ENCODE results near the gene PEAK1.

PEAK1 gene

DNA sequence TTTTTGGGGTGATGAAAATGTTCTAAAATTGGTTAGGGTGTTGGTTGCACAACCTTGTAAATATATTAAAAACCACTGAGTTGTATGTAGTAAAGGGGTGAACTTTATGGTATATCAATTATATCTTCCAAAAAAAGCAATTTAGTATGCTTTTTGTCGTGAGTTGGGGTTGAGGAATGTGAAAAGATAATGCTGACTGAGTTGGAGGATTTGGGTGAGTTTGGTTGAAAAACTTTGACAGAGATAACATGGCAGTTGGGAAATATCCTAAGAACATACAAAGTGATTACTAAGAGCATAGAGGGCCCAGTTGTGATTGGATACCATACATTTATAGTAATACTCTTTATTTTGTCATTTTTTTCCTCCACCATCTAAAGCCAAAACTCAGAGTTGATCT is 34.4 kb upstream of the PEAK1 start:
- H3K27me3 ChIP-seq (ENCODE audit: control insufficient read depth in 1 of 2, insufficient read depth in 2 of 2, low read length in 2 of 2): no peaks in the 10 kb centered on the region
- no peak overlapping the region for H3K27ac ChIP-seq (ENCODE audit: low read depth, low read length)
- H3K36me3 ChIP-seq (ENCODE audit: insufficient read depth, low read length): peaks cover 5% of the 10 kb centered on the region
- H3K4me1 ChIP-seq (ENCODE audit: insufficient read depth, low read length): peaks cover 24% of the 10 kb centered on the region
- H3K9ac ChIP-seq (ENCODE audit: low read length): no peak overlapping the region
- no peaks in the 10 kb centered on the region for H3K9me3 ChIP-seq (ENCODE audit: low read length)
- H3K4me3 ChIP-seq (ENCODE audit: low read depth in 1 of 2, low read length in 2 of 2): no peak overlapping the region

DNA sequence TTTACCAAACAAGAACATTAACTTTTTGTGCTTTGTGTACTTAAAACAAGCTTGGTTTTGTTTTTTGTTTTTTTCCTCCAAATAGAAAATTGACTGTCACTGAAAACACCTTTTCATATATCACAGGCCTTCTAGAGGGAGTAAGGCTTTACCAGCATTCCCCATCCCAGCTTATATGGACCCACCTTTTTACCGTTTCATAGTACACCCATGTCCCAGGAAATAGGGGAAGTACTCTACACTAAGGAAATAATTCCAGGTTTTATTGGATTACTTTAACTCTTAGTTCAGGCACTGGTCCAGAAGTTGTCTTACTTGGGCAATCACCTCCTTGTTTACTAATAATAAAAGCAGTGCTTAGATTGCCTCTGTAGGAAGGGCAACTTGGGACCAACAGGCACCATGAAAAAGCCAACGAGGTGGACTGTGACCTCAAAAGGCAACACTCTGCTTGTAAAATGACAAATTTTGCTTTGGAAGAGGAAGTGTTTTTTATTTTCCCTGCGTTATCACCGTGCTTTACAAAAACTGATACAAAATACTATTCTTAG is 27.0 kb upstream of the PEAK1 start:
- H3K4me3 ChIP-seq (ENCODE audit: low read depth in 1 of 2, low read length in 2 of 2): no peak overlapping the region
- no peak overlapping the region for H3K9ac ChIP-seq (ENCODE audit: low read length)
- no peaks in the 10 kb centered on the region for H3K27me3 ChIP-seq (ENCODE audit: control insufficient read depth in 1 of 2, insufficient read depth in 2 of 2, low read length in 2 of 2)
- H3K36me3 ChIP-seq (ENCODE audit: insufficient read depth, low read length): no peaks in the 10 kb centered on the region
- H3K27ac ChIP-seq (ENCODE audit: low read depth, low read length): no peak overlapping the region
- H3K4me1 ChIP-seq (ENCODE audit: insufficient read depth, low read length): peaks cover 14% of the 10 kb centered on the region
- no peaks in the 10 kb centered on the region for H3K9me3 ChIP-seq (ENCODE audit: low read length)

DNA sequence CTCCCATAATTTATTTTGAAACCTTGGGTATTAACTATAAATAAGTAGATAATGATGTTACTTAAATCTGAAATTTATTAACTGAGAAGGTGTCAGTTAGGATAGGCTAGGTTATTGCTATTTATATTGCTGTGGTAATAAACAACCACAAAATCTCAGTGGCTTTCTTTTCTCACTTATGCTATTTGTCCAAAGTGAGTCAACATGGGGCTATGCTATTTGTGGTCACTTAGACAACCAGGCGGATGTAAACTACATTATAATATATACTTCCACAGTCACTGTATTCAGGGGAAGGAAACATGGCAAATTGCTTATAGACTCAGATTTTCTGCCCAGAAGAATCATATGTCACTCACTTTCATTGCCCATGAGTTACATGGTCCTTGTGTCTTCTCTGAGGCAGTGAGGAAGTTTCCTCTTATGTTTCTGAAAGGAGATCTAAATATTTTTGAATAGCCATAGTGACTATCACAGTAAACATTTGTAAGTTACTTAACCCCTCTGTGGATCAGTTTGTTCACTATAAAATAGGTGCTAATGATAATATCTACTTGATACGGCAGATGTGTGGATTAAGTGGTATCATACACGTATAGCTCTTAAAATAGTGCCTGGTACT is 20.6 kb upstream of the PEAK1 start:
- Histone ChIP-seq H3K9ac (ENCODE audit: low read length) (no peak overlapping the region), H3K27me3 (ENCODE audit: control insufficient read depth in 1 of 2, insufficient read depth in 2 of 2, low read length in 2 of 2) (no peaks in the 10 kb centered on the region), H3K4me1 (ENCODE audit: insufficient read depth, low read length) (peaks cover 24% of the 10 kb centered on the region), H3K9me3 (ENCODE audit: low read length) (no peaks in the 10 kb centered on the region), H3K36me3 (ENCODE audit: insufficient read depth, low read length) (no peaks in the 10 kb centered on the region), H3K4me3 (ENCODE audit: low read depth in 1 of 2, low read length in 2 of 2) (no peak overlapping the region), H3K27ac (ENCODE audit: low read depth, low read length) (no peak overlapping the region)

DNA sequence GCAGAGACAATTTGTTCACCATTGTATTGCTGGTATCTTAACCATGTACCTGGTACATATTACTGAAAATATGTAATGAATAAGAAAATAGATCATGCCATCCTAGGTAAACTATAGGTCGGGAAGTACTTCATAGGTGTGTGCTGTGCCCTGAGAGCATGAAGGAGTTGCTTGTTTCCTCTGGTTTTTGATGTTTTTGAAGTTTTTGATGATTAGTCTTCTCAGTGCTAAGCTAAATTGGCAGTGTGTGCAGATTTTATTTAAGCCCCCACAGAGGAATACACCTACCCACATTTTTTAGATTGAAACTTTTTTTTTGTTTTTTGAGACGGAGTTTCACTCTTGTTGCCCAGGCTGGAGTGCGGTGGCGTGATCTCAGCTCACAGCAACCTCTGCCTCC is 17.4 kb upstream of the PEAK1 start:
- Histone ChIP-seq H3K27ac (ENCODE audit: low read depth, low read length) (no peak overlapping the region), H3K4me1 (ENCODE audit: insufficient read depth, low read length) (peaks cover 15% of the 10 kb centered on the region), H3K36me3 (ENCODE audit: insufficient read depth, low read length) (no peaks in the 10 kb centered on the region), H3K9ac (ENCODE audit: low read length) (no peak overlapping the region), H3K9me3 (ENCODE audit: low read length) (no peaks in the 10 kb centered on the region), H3K4me3 (ENCODE audit: low read depth in 1 of 2, low read length in 2 of 2) (no peak overlapping the region), H3K27me3 (ENCODE audit: control insufficient read depth in 1 of 2, insufficient read depth in 2 of 2, low read length in 2 of 2) (no peaks in the 10 kb centered on the region)

DNA sequence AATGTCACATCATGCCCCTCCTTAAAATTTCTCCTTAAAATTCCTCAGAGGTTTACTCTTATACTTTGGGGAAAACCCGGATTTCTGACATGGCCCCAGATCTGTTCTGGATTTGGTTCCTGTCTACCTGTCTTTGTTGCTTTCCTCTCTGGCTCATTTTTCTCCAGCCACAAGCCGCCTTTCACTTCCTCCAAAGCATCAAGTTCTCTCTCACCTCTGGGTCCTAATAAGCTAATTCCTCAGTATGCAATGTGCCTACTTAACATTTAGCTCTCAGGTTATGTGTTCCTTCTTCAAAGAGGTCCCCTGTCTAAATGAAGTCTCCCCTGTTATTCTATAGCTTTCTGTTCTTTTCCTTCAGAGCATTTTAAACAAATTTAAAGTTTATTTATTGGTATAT is 16.9 kb upstream of the PEAK1 start:
- H3K4me3 ChIP-seq (ENCODE audit: low read depth in 1 of 2, low read length in 2 of 2): no peak overlapping the region
- H3K27me3 ChIP-seq (ENCODE audit: control insufficient read depth in 1 of 2, insufficient read depth in 2 of 2, low read length in 2 of 2): no peaks in the 10 kb centered on the region
- H3K9me3 ChIP-seq (ENCODE audit: low read length): no peaks in the 10 kb centered on the region
- no peak overlapping the region for H3K27ac ChIP-seq (ENCODE audit: low read depth, low read length)
- no peaks in the 10 kb centered on the region for H3K36me3 ChIP-seq (ENCODE audit: insufficient read depth, low read length)
- no peak overlapping the region for H3K9ac ChIP-seq (ENCODE audit: low read length)
- peaks cover 14% of the 10 kb centered on the region for H3K4me1 ChIP-seq (ENCODE audit: insufficient read depth, low read length)

DNA sequence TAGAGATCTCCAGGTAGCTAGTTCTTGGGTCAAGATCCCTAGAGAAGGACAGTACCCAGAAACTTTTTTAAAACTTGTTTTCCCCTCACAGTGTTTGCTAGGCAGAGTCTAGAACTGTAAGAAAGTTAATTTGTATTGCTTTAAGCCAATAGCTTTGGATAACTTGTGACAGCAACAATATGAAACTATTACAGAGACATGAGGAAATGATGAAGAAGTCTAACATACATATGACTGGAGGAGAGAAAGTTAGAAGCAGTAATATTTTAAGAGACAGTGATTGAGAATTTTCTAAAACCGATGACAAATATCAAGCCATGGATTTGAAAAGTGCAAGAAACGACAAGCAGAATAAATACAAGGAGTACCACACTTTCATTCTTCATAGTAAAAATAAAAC is 10.7 kb upstream of the PEAK1 start:
- no peaks in the 10 kb centered on the region for H3K4me1 ChIP-seq (ENCODE audit: insufficient read depth, low read length)
- no peaks in the 10 kb centered on the region for H3K36me3 ChIP-seq (ENCODE audit: insufficient read depth, low read length)
- no peak overlapping the region for H3K9ac ChIP-seq (ENCODE audit: low read length)
- no peak overlapping the region for H3K27ac ChIP-seq (ENCODE audit: low read depth, low read length)
- H3K9me3 ChIP-seq (ENCODE audit: low read length): no peaks in the 10 kb centered on the region
- H3K27me3 ChIP-seq (ENCODE audit: control insufficient read depth in 1 of 2, insufficient read depth in 2 of 2, low read length in 2 of 2): no peaks in the 10 kb centered on the region
- H3K4me3 ChIP-seq (ENCODE audit: low read depth in 1 of 2, low read length in 2 of 2): no peak overlapping the region

DNA sequence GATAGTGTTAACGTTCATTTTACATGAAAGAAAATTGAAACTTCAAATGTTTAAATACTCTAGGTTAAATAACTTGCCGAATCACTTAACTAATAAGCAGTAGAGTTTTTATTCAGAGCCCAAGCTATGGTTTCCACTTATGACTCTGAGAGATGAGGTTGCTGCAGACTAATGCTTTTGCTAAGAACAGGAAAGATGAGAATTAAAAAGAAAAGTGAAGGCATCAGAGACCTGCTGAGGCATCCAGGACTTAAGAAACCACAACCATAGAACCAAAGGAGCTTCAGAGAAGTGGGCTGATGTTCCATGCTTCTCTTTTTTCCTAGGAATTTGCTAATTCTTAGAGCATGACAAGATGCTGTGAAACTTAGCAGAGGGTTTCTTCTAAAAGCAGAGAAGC is 10.3 kb upstream of the PEAK1 start:
- H3K36me3 ChIP-seq (ENCODE audit: insufficient read depth, low read length): no peaks in the 10 kb centered on the region

DNA sequence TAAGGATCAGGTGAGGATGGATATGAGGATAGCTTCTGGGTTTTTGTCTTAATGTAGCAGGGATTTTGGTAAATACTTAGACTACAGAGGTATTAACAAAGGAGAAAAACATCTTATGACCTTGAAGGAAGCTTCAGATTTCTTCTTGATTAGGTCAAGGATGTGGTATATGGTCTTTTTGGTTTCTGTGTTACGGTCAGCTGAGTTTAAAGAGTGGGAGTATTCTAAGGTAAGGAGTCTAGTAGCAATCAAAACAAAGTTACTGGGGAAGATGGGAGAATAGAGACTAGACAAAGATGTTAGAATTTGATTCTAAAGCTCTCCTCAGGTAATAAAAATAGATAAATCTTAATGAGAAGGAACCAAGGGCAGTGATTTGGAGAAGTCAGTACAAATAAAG is 7.0 kb upstream of the PEAK1 start:
- Histone ChIP-seq H3K9ac (ENCODE audit: low read length) (no peak overlapping the region), H3K27me3 (ENCODE audit: control insufficient read depth in 1 of 2, insufficient read depth in 2 of 2, low read length in 2 of 2) (no peaks in the 10 kb centered on the region), H3K36me3 (ENCODE audit: insufficient read depth, low read length) (no peaks in the 10 kb centered on the region), H3K4me1 (ENCODE audit: insufficient read depth, low read length) (peaks cover 6% of the 10 kb centered on the region), H3K9me3 (ENCODE audit: low read length) (no peaks in the 10 kb centered on the region), H3K4me3 (ENCODE audit: low read depth in 1 of 2, low read length in 2 of 2) (no peak overlapping the region), H3K27ac (ENCODE audit: low read depth, low read length) (no peak overlapping the region)

More for the DNA sequence above, 10.3 kb upstream of the PEAK1 start:
- Histone ChIP-seq H3K27me3 (ENCODE audit: control insufficient read depth in 1 of 2, insufficient read depth in 2 of 2, low read length in 2 of 2) (no peaks in the 10 kb centered on the region), H3K9ac (ENCODE audit: low read length) (no peak overlapping the region), H3K27ac (ENCODE audit: low read depth, low read length) (no peak overlapping the region), H3K9me3 (ENCODE audit: low read length) (no peaks in the 10 kb centered on the region), H3K4me1 (ENCODE audit: insufficient read depth, low read length) (no peaks in the 10 kb centered on the region), H3K4me3 (ENCODE audit: low read depth in 1 of 2, low read length in 2 of 2) (no peak overlapping the region)

DNA sequence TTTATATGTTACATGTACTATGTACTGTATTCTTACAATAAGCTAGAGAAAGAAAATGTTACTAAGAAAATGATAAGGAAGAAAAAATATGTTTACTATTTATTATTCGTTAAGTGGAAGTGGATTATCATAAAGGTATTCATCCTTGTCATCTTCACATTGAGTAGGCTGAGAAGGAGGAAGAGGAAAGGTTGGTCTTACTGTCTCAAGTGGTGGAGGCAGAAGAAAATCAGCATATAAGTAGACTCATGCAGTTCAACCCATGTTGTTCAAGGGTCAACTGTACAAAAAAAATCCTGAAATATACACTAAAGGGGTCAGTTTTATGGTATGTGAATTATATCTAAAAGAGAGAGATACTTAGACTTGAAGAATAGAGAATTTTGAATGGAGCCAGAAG is 6.5 kb upstream of the PEAK1 start:
- Histone ChIP-seq H3K36me3 (ENCODE audit: insufficient read depth, low read length) (no peaks in the 10 kb centered on the region), H3K27ac (ENCODE audit: low read depth, low read length) (no peak overlapping the region), H3K9ac (ENCODE audit: low read length) (no peak overlapping the region), H3K4me3 (ENCODE audit: low read depth in 1 of 2, low read length in 2 of 2) (no peak overlapping the region), H3K9me3 (ENCODE audit: low read length) (no peaks in the 10 kb centered on the region), H3K4me1 (ENCODE audit: insufficient read depth, low read length) (peaks cover 11% of the 10 kb centered on the region), H3K27me3 (ENCODE audit: control insufficient read depth in 1 of 2, insufficient read depth in 2 of 2, low read length in 2 of 2) (no peaks in the 10 kb centered on the region)

DNA sequence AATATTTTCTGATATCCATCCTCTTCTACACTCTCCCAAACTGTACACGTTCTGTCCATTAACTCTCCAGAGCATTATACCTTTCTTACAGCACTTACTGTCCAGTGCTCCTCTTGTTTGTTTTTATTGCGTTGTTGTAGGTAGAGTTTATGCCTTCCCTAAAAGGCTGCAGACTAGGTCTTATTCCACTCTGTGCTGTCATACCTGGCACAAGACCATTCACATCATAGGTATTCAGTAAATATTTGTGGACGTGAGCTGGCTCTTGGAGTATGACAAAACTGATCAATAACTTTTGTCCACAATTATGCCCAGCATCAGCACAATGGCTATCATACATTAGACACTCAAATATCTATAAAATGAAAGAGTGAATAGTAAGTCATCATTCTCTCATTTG is 5.2 kb upstream of the PEAK1 start:
- Histone ChIP-seq H3K9me3 (ENCODE audit: low read length) (no peaks in the 10 kb centered on the region), H3K4me3 (ENCODE audit: low read depth in 1 of 2, low read length in 2 of 2) (no peak overlapping the region), H3K4me1 (ENCODE audit: insufficient read depth, low read length) (peaks cover 12% of the 10 kb centered on the region), H3K27ac (ENCODE audit: low read depth, low read length) (no peak overlapping the region), H3K9ac (ENCODE audit: low read length) (no peak overlapping the region), H3K27me3 (ENCODE audit: control insufficient read depth in 1 of 2, insufficient read depth in 2 of 2, low read length in 2 of 2) (no peaks in the 10 kb centered on the region), H3K36me3 (ENCODE audit: insufficient read depth, low read length) (no peaks in the 10 kb centered on the region)

DNA sequence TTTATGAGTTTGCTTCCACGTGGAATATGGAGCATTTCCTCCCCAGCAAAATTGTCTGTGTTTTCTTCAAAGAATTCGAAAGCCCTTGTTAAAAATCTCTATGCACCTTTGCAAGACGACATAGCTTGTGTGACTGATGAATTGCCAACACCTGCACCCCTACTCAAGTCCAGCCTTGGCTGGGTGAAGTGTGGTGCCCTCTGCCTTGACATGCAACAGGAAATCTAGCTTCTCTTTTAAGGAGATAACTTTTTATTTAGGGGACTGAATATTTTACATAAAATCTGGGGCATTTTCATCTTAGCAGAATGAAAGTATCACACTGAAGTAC is 1.4 kb upstream of the PEAK1 start:
- Histone ChIP-seq H3K27ac (ENCODE audit: low read depth, low read length) (peak overlapping the region; percentile 77), H3K9ac (ENCODE audit: low read length) (peak overlapping the region; percentile 86), H3K4me1 (ENCODE audit: insufficient read depth, low read length) (peaks cover 29% of the 10 kb centered on the region), H3K9me3 (ENCODE audit: low read length) (no peaks in the 10 kb centered on the region), H3K4me3 (ENCODE audit: low read depth in 1 of 2, low read length in 2 of 2) (peak overlapping the region; percentile 61 to 89), H3K27me3 (ENCODE audit: control insufficient read depth in 1 of 2, insufficient read depth in 2 of 2, low read length in 2 of 2) (no peaks in the 10 kb centered on the region), H3K36me3 (ENCODE audit: insufficient read depth, low read length) (no peaks in the 10 kb centered on the region)

DNA sequence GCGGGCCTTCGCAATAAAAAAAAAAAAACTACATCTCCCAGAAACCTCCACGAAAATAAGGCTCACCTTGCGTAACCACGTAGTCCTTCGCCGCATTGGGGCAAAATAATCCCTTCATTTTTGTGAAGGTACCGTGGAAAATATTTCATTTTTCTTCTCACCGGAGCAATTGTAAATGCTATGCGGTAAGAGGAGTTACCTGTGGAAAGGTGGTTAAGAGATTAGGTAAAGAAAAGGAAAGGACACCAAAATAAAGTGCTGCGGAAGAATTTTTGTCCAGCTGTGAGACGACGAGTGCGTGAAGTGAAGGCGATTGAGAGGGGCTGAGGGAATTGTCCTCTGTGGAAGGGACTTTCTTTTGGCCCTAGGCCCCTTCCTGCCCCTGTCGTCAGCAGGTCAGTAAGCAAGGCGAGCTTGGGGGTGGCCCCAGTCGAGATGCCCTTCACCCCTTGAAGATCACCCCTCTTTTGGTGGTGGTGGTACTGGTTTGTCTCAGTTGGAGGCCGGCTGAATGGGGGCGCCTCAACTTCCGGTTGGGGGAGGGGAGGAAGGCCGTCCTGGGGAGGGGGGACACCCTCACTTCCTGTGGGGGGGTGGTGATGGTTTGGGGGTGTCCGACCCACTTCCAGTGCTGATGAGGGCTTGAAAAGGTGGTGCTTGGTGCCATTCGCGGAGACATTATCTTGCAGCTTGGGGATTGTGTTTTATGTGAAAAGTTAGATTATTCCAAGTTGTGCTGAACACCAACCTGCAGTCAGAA is 886 bp upstream of the PEAK1 start, which contains the start of gene HMG20A:
Gene HMG20A, plus strand, starts transcription at position 279 of the 760 bp plus-strand sequence. CDS start 37,520 bp downstream, outside the sequence.
- Histone ChIP-seq H3K9me3 (ENCODE audit: low read length) (no peaks in the 10 kb centered on the region), H3K9ac (ENCODE audit: low read length) (peak within 1 kb of the TSS; percentile 86), H3K36me3 (ENCODE audit: insufficient read depth, low read length) (no peaks in the 10 kb centered on the region), H3K27me3 (ENCODE audit: control insufficient read depth in 1 of 2, insufficient read depth in 2 of 2, low read length in 2 of 2) (no peaks in the 10 kb centered on the region), H3K4me1 (ENCODE audit: insufficient read depth, low read length) (peaks cover 29% of the 10 kb centered on the region), H3K4me3 (ENCODE audit: low read depth in 1 of 2, low read length in 2 of 2) (peak within 1 kb of the TSS; percentile 61 to 89), H3K27ac (ENCODE audit: low read depth, low read length) (peak within 1 kb of the TSS; percentile 77)
